ENCODE measurements around the gene CHD5.

CHD5 gene

GRCh38 chr1:6096243-6097116, 83.6 kb downstream of the CHD5 start:
- DNase-seq, result no peak

- no peak for DNase-seq
Observed at GRCh38 chr1:6095511-6096242, 84.4 kb downstream of the CHD5 start.

GRCh38 chr1:6094801-6095505, 85.2 kb downstream of the CHD5 start:
- no peak for DNase-seq

GRCh38 chr1:6094246-6094645, 85.9 kb downstream of the CHD5 start:
- DNase-seq, result no peak

GRCh38 chr1:6093611-6094010, 86.5 kb downstream of the CHD5 start:
- DNase-seq, result no peak

GRCh38 chr1:6093071-6093470, 87.0 kb downstream of the CHD5 start:
- DNase-seq, result no peak

GRCh38 chr1:6092211-6092610, 87.9 kb downstream of the CHD5 start:
- no peak for DNase-seq

- DNase-seq, result no peak
Observed at GRCh38 chr1:6091823-6092109, 88.4 kb downstream of the CHD5 start.

GRCh38 chr1:6090996-6091822, 88.9 kb downstream of the CHD5 start:
- no peak for DNase-seq

GRCh38 chr1:6090288-6090687, 89.8 kb downstream of the CHD5 start:
- no peak for DNase-seq

GRCh38 chr1:6088956-6089355, 91.2 kb downstream of the CHD5 start:
- no peak for DNase-seq

GRCh38 chr1:6087958-6088357, 92.2 kb downstream of the CHD5 start:
- no peak for DNase-seq

GRCh38 chr1:6087377-6087772, 92.7 kb downstream of the CHD5 start:
- DNase-seq, result no peak

GRCh38 chr1:6086762-6087376, 93.3 kb downstream of the CHD5 start:
- DNase-seq, result no peak

- DNase-seq, result no peak
Observed at GRCh38 chr1:6086358-6086757, 93.8 kb downstream of the CHD5 start.

- no peak for DNase-seq
Observed at GRCh38 chr1:6085666-6086065, 94.5 kb downstream of the CHD5 start.

GRCh38 chr1:6084781-6085495, 95.2 kb downstream of the CHD5 start:
- DNase-seq, result no peak

GRCh38 chr1:6083801-6084446, 96.2 kb downstream of the CHD5 start:
- DNase-seq, result peak; percentile 50

- DNase-seq, result no peak
Observed at GRCh38 chr1:6083385-6083784, 96.7 kb downstream of the CHD5 start.

- DNase-seq, result no peak
Observed at GRCh38 chr1:6082430-6082971, 97.6 kb downstream of the CHD5 start.

- DNase-seq, result no peak
Observed at GRCh38 chr1:6081901-6082300, 98.2 kb downstream of the CHD5 start.

Measured in fibroblast of skin of right quadriceps (primary cell).